SK-N-SH treated with all-trans-retinoic acid at 6 μM for 48 hours (cell line): ENCODE measurements around the gene VCL.

Experiments used
- ARNTL ChIP-seq: fragments of 450-650 bp; formaldehyde crosslinking; IDR thresholded peaks from 2 replicates; pipeline ENCODE4 v1.5.0; 2020; ENCODE audit warnings: low read depth, mild to moderate bottlenecking, moderate library complexity, borderline replicate concordance
- ZFP30 ChIP-seq: fragments of 450-650 bp; formaldehyde crosslinking; IDR thresholded peaks from 2 replicates; pipeline ENCODE4 v1.5.0; 2022; ENCODE audit warnings: mild to moderate bottlenecking, moderate library complexity
- ZNF70 ChIP-seq: fragments of 450-650 bp; formaldehyde crosslinking; IDR thresholded peaks from 2 replicates; pipeline ENCODE4 v1.5.0; 2020; ENCODE audit warnings: mild to moderate bottlenecking, moderate library complexity
- TF ChIP-seq, protein P1 (sequence below): fragments of 250-450 bp; sonication (Bioruptor Pico); IDR thresholded peaks from 2 replicates; pipeline ENCODE4 v1.5.0; 2020; ENCODE audit warnings: mild to moderate bottlenecking, moderate library complexity
- TF ChIP-seq, protein P2 (sequence below): fragments of 250-450 bp; sonication (Bioruptor Pico); IDR thresholded peaks from 2 replicates; pipeline ENCODE4 v1.8.0; 2020; ENCODE audit warnings: mild to moderate bottlenecking, moderate library complexity, borderline replicate concordance
- TF ChIP-seq, protein P3 (sequence below): fragments of 250-450 bp; sonication (Bioruptor Pico); IDR thresholded peaks from 2 replicates; pipeline ENCODE4 v1.5.1; 2020; ENCODE audit warnings: low read depth, mild to moderate bottlenecking, moderate library complexity

GRCh38 chr10:74018241-74018640 lies 20.3 kb downstream of the VCL start:
- TF ChIP-seq, protein P1, sequence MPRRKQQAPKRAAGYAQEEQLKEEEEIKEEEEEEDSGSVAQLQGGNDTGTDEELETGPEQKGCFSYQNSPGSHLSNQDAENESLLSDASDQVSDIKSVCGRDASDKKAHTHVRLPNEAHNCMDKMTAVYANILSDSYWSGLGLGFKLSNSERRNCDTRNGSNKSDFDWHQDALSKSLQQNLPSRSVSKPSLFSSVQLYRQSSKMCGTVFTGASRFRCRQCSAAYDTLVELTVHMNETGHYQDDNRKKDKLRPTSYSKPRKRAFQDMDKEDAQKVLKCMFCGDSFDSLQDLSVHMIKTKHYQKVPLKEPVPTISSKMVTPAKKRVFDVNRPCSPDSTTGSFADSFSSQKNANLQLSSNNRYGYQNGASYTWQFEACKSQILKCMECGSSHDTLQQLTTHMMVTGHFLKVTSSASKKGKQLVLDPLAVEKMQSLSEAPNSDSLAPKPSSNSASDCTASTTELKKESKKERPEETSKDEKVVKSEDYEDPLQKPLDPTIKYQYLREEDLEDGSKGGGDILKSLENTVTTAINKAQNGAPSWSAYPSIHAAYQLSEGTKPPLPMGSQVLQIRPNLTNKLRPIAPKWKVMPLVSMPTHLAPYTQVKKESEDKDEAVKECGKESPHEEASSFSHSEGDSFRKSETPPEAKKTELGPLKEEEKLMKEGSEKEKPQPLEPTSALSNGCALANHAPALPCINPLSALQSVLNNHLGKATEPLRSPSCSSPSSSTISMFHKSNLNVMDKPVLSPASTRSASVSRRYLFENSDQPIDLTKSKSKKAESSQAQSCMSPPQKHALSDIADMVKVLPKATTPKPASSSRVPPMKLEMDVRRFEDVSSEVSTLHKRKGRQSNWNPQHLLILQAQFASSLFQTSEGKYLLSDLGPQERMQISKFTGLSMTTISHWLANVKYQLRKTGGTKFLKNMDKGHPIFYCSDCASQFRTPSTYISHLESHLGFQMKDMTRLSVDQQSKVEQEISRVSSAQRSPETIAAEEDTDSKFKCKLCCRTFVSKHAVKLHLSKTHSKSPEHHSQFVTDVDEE (CRISPR knock-in tag), result no peak
- TF ChIP-seq, protein P2, sequence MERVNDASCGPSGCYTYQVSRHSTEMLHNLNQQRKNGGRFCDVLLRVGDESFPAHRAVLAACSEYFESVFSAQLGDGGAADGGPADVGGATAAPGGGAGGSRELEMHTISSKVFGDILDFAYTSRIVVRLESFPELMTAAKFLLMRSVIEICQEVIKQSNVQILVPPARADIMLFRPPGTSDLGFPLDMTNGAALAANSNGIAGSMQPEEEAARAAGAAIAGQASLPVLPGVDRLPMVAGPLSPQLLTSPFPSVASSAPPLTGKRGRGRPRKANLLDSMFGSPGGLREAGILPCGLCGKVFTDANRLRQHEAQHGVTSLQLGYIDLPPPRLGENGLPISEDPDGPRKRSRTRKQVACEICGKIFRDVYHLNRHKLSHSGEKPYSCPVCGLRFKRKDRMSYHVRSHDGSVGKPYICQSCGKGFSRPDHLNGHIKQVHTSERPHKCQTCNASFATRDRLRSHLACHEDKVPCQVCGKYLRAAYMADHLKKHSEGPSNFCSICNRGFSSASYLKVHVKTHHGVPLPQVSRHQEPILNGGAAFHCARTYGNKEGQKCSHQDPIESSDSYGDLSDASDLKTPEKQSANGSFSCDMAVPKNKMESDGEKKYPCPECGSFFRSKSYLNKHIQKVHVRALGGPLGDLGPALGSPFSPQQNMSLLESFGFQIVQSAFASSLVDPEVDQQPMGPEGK (CRISPR knock-in tag), result no peak
- no peak for TF ChIP-seq ZNF70
- TF ChIP-seq ARNTL (CRISPR knock-in tag), result no peak
- TF ChIP-seq ZFP30 (CRISPR knock-in tag), result no peak
- TF ChIP-seq, protein P3, sequence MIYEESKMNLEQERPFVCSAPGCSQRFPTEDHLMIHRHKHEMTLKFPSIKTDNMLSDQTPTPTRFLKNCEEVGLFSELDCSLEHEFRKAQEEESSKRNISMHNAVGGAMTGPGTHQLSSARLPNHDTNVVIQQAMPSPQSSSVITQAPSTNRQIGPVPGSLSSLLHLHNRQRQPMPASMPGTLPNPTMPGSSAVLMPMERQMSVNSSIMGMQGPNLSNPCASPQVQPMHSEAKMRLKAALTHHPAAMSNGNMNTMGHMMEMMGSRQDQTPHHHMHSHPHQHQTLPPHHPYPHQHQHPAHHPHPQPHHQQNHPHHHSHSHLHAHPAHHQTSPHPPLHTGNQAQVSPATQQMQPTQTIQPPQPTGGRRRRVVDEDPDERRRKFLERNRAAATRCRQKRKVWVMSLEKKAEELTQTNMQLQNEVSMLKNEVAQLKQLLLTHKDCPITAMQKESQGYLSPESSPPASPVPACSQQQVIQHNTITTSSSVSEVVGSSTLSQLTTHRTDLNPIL (CRISPR knock-in tag), result no peak
